GM21737 (cell line): Measurements from ENCODE around the gene ERBB2.

Source experiments
- ATAC-seq: cut with Tn5 transposase; IDR thresholded peaks from one replicate; pipeline ENCODE4 v1.9.1; 2021; ENCODE audit warnings: mild to moderate bottlenecking, moderate library complexity; ENCODE audit not compliant: unreplicated experiment

ERBB2 gene

DNA sequence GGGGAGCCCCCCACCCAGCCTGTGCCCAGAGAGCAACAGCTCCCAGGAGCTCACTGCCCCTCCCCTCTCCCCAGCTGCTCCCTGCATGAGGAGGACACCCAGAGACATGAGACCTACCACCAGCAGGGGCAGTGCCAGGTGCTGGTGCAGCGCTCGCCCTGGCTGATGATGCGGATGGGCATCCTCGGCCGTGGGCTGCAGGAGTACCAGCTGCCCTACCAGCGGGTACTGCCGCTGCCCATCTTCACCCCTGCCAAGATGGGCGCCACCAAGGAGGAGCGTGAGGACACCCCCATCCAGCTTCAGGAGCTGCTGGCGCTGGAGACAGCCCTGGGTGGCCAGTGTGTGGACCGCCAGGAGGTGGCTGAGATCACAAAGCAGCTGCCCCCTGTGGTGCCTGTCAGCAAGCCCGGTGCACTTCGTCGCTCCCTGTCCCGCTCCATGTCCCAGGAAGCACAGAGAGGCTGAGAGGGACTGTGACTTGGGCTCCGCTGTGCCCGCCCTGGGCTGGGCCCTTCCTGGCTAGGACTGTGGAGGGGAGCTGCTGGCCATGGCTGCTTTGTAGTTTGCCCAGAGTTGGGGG is 34.1 kb upstream of the ERBB2 start:
- no peak for ATAC-seq

DNA sequence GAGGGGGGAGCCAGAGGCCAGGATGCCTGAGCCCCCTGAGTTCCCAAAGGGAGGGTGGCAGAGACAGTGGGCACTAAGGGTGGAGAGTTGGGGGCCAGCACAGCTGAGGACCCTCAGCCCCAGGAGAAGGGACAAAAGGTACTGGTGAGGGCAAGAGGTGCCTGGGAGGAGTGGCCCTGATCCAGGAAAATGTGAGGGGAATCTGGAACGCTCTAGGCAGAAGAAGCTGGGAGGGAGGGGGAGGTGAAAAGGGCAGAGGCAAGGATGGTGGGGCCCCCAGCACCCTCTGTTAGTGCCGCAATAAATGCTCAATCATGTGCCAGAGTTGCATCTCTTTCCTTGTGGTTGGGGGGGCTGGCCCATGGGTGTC is 33.6 kb upstream of the ERBB2 start:
- no peak for ATAC-seq

DNA sequence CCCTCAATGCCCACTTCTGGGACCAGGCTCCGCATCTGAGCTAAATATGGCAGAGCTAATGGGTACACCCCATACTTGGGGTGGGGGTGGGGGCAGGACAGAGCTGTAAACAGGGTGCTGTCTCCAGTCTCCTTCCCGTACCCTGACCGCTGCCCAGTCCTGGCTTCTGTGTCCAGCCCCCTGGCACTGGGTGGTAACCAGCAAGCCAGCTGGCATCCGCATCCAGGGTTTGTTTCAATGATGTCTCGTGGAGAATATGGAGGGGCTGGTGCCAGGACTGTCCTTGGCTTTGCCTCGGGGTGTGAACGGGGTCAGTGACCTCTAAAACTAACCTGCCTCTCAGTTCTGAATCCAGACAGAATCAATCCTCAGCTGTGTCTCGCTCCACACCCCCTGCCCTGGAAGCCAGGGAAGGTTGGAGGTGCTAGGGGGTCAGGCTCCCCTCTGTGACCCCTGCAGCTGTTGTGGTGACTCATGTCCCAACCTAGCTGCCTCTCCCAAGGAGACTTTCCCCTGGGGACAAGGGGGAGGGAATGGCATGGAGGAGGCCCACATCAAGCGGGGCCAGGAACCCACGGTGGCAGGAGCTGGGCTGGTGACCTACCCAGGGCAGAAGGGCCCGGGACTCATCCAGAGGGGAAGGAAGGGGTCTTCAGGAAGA is 33.1 kb upstream of the ERBB2 start:
- ATAC-seq, result no peak

DNA sequence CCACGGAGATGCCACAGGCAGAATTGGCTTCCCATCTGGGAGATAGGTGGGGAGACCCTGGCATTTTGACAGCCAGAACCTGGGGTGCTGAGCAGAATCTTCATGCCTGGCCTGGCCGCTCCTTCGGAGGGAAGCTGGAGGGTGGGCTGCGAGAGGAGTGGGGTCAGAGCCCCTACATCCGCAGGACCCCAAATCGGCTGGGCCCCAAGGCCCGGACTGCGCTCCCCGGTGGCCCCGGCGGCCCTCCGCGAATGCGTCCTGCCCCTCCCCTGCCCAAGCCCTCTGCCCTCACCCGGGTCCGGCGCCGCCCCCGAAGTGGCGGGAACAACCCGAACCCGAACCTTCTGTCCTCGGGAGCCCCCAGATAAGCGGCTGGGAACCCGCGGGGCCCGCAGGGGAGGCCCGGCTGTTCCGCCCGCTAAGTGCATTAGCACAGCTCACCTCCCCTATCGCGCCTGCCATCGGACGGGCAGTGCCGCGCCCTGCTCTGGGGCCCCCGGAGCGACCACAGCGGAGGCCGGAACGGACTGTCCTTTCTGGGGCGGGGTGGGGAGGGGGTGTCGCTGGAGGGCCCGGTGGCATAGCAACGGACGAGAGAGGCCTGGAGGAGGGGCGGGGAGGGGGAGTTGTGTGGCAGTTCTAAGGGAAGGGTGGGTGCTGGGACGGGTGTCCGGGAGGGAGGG is 32.5 kb upstream of the ERBB2 start:
- ATAC-seq, result no peak

DNA sequence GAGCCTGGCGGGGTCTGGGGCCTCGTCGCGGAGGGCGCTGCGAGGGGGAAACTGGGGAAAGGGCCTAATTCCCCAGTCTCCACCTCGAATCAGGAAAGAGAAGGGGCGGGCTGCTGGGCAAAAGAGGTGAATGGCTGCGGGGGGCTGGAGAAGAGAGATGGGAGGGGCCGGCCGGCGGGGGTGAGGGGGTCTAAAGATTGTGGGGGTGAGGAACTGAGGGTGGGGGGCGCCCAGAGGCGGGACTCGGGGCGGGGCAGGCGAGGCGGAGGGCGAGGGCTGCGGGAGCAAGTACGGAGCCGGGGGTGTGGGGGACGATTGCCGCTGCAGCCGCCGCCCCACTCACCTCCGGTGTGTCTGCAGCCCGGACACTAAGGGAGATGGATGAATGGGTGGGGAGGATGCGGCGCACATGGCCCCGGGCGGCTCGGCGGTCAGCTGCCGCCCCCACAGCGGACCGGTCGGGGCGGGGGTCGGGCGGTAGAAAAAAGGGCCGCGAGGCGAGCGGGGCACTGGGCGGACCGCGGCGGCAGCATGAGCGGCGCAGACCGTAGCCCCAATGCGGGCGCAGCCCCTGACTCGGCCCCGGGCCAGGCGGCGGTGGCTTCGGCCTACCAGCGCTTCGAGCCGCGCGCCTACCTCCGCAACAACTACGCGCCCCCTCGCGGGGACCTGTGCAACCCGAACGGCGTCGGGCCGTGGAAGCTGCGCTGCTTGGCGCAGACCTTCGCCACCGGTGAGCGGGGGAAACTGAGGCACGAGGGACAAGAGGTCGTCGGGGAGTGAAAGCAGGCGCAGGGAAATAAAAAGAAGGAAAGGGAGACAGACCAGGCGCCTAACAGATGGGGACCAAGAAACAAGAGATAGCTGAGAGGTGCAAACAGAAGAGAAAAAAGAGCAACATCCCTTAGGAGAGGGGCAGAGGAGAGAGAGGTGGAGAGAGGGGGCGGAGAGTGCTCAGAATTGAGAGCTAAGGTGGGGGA is 31.6 kb upstream of the ERBB2 start, which contains the start of gene PNMT:
PNMT (plus strand) TSS at position 509 of the 980 bp plus-strand sequence; CDS start at position 532, 23 bp downstream.
- ATAC-seq, result no peak

DNA sequence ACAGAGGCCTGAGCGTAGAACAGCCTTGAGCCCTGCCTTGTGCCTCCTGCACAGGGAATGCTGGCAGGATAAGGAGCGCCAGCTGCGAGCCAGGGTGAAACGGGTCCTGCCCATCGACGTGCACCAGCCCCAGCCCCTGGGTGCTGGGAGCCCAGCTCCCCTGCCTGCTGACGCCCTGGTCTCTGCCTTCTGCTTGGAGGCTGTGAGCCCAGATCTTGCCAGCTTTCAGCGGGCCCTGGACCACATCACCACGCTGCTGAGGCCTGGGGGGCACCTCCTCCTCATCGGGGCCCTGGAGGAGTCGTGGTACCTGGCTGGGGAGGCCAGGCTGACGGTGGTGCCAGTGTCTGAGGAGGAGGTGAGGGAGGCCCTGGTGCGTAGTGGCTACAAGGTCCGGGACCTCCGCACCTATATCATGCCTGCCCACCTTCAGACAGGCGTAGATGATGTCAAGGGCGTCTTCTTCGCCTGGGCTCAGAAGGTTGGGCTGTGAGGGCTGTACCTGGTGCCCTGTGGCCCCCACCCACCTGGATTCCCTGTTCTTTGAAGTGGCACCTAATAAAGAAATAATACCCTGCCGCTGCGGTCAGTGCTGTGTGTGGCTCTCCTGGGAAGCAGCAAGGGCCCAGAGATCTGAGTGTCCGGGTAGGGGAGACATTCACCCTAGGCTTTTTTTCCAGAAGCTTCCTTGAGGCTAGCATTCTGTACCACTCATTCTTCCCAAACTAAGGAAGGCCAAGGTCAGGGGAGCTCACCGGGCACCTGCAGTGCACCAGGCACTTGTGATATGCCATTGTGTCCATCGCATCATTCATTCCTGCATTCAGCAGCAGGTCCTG is 29.7 kb upstream of the ERBB2 start:
- ATAC-seq, result no peak

DNA sequence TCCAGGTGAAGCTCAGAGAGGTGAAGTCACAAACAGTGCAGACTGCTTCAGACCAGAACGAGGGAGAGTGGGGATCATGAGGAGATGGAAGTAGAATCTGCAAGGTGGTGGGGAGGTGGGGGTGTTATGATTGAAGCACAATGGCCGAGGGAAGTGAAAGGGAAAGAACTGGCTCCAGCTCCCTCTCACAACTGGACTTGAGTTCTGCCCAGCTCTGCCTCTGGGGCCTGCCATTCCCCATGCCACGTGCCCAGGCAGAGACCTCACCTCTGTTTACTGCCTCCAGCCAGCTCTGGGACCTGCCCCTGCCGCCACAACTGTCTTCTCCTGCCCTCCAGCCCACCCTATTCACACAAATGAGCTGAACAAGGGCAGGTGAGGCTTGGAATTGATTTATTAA is 29.1 kb upstream of the ERBB2 start:
- ATAC-seq, result no peak

DNA sequence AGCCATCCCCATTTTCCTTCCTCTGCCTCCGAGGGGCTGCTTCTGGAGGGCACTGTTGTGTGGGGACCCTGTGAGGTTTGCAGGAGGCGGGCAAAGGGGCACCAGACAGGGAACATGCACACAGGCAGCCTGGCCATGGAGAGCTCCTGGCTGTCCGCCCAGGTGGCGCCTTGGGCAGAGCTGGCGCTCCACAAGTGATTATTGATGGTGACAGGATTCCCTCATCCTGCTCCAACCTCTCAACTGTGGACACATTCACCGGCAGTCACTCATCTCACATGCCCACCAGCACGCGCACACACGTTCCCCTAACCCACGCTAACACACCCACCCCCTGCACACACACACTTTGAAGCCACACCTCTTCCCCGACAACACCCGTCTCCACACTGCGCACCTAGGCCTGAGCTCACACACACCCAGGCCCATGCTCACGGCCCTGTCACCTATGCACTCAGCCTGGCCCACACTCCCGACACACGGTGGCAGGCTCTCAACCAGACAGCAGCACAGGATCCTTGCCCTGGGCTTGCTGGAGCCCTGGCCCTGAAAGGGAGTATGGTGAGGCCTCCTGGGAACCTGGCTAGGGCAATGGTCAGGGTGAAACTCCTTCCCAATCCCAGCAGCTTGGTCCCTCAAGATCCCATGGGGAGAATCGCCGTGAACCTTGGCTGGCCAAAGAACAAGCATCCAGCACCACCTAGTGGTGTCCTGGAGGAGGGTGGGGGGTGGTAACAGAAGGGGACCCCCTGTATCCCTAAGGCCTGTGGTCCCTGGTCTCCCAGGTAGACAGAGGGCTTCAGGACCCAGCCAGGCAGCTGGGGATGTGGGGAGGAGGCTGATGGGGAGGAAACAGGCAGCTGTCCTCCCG is 28.0 kb upstream of the ERBB2 start:
- ATAC-seq, result no peak

DNA sequence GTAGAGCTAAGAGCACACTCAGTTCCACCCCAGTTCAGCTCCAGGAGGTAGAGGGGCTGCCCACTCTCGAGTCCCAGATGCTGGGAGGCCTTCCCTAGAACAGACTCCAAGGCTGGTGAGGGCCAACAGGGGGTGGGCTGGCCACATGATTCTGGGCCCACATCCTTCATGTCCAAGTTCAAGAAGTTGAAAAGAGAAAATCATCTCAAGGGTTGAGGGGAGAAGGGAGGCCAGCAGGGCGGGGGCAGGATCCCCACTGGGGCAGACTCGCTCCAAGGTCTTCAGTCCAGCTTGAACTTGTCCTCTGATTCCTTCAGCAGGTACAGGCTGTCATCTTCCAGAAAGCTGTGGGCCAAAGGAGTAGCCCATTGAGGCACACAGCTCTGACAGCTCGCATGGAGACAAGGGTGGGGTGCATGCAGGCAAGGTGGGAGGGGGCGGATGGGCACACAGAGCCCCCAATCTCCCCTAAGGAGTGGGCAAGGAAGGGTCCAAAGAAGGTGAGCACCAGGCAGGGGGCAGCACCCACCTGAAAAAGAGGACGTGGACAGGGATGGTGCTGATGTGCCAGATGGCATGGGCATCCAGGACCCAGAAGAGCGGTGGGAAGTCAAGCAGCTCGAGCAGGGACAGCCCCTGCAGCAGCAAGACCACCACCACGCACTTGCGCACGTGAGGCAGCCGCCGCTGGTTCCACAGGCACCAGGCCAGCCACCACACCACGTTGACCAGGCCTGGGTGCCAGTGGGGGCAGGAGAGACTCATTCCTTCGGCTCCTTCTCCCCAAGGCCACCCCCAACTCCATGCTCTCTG is 27.1 kb upstream of the ERBB2 start:
- no peak for ATAC-seq

DNA sequence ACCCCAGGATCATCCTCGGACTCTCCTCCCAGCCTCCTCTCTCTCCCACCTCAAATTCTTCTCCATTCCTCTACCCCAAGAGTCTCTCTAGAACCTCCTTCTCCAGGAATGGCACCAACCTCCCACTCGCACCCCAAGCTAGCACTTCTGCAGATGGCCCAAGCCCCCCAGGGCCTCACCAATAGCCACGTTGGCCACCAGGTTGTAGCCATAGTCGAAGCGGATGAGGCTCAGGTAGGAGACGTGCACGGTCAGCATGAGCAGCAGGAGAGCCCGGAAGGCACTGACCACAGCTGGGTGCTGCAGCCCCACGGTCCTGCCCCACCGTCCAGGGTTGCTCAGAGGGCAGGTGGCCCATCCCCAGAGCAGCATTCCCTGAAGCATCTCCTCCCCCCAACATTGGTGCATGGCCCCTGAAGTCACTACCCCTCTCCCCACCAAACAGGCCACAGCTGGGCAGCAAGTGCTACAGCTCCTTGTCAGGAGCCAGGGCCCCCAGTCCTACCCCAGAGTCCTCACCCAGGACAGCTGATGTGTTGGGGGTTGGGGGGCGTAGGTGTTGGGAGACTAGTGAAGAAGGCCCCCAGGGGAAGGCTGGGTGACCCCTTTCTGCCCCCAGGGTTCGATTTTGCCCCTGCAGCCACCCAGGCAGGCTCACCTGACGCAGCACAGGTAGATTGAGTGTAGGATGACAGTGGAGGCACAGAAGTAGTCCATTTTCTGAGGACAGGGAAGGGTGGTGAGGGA is 26.4 kb upstream of the ERBB2 start:
- ATAC-seq, result no peak

DNA sequence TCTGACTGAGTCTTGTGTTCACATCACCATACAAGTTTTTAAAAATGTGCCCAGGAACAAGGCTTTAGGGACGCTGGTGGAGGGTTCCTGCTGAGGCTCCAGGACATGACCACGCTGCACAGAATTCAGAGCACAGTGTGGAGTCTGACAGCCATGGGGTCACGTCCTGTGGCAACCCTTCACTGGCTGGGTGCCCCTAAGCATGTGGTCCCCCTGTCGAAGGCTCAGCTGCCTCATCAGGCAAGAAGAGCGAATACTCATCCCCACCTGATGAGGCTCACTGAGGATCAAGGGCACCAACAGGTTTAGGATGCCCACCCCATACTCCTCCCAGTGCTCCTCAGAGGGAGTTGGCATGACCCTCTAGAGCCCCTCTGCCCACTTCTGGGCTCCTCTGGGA is 25.7 kb upstream of the ERBB2 start:
- ATAC-seq, result no peak

DNA sequence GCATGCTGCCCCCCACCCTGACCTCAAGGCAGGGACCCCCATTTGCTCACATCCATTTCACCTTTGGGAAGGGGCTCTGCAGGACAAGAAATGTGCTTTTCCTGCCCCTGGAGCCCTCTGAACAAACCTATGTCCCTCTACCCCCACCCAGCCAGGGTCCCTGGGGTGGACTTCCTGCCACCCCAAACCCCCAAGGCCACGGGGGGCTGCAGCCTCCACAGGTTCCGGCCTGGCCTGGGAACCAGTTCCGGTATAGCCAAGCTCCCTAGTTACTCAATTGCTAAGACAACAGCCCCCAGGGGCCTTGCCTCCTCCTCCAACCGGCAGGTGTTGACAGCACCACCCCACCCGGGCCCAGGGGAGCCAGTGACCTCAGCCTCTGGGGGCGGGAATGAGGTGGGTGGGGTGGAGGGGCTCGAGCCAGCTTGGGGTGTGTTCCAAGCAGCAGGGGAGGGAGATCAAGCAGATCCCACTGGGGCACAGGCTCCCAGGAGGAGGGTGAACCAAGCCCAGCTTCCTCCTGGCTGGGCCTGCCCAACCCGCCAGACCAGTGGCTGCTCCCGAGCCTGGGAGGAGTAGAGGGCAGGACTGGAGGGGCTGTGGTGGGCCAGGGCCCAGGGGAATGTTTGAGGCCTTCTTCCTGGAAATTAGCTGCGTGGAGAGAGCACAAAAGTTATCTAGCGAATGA is 25.0 kb upstream of the ERBB2 start:
- no peak for ATAC-seq

DNA sequence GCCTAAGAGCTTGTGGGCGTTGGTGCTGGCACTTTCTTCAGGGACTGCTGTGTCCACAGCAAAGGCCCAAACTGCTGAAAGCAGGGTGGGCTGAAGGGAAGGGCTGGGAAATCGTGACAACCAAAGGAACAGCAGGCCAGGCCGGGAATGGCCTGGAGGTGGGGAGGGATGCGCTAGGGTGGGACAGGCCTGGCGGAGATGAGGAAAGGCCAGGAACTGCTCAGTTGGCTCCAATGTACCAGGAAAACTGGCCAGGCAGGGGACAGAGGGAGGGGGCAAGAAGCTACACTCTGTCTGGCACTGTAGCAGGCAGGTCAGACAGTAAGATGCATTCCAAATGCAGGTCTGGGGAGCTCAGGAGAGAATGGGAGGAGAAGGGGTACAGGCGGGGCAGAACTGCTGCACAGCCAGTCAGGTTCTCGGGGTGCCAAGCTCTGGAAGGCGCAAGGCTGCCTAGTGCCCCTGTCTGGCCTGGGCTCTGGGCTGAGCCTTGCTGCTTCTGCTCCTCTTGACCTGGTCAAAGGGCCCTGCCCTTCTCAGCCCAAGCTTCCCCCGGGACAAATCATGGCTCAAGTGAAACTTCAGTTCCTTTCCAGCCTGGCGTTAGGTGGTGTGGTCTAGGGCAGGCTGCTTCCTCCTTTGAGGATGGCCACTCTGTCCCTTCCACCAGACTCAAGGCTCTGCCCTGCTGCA is 24.3 kb upstream of the ERBB2 start:
- ATAC-seq, result no peak

DNA sequence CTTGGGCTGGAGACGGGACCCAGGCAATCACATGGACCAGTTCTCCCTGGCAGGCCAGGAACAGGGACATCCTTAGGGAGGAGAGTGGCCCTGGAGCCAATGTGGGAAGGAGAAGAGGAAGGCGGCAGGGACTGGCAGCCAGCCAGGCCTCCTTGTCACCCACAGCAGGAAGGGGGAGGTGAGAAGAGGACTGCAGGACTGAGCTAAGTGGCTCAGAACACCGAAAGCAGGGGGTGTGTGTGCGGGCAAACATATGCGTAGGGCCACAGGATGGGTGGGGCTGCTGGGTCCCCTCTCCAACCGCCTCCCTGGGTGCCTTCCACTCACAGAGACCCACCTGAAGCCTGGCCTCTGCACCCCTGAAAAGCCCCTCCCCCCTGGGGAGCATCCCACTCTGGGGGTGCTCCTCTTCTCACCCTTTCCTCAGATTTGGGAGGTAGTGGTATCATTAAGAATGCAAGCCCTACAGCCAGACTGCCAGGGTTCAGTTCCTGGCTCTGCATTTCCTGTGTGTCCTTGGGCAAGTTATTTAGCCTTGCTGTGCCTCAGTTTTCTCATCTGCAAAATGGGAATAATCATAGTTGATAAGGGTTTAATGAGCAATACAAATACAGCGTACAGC is 23.6 kb upstream of the ERBB2 start:
- no peak for ATAC-seq

DNA sequence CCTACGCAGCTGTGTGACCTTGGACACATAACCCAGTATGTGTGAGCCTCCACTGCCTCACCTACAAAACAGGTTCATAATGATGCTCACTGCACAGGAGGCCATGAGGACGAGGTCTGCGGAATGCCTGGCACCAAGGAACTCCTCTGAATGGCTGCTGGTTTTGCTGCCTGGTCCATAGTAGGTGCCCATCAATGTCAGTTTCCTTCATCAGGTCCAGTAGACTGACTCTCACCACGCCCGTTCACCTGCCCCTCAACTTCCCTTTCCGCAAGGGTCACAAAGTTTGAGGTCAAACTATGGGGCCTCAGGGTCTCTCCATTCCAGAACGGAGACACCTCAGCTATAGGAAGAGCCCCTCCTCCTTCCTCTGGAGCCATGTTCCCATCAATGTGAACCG is 22.8 kb upstream of the ERBB2 start:
- ATAC-seq, result no peak
